Stimulated activated CD8-positive, alpha-beta memory T cell treated with anti-CD3 and anti-CD28 coated beads, Interleukin-4, amount 100 ng/mL, for 4 hours (primary cell): ENCODE data around the gene NAV2.

Source experiments
- DNase-seq, 2 donors: peaks; one replicate each; pipeline ENCODE4 v3.0.0-alpha.2; 2020; ENCODE audit warnings: low read depth in 2 of 2, low spot score in 1 of 2

NAV2 gene

DNA sequence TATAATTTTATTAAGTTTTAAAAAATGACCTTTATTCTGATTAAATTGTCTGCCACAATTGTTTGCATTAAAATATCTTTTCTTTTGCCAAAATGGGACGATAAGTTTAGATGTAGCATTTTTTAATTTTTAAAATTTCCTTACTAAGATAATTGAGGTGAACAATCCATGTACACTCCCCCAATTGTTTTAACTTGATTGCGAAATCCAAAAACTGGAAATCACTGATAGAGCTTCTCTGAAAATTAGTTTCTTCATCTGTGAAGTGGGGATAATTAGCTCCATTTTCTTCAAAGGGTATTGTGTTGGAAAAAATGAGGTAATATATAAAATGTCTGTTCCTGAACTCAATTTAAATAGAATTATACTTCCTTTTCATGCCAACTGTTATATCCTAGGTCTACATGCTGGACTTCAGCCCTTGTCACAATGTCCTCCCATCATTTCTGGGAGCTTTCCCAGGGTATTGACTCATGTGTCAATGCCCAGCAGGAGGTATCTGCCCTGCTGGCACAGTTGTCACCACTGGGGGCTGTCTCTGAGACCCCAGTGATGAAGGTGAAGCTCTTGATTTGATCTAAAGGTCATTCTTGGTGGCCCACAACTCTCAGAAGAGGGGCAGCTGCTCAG lies 28.7 kb upstream of the NAV2 start:
- DNase-seq = no peak

DNA sequence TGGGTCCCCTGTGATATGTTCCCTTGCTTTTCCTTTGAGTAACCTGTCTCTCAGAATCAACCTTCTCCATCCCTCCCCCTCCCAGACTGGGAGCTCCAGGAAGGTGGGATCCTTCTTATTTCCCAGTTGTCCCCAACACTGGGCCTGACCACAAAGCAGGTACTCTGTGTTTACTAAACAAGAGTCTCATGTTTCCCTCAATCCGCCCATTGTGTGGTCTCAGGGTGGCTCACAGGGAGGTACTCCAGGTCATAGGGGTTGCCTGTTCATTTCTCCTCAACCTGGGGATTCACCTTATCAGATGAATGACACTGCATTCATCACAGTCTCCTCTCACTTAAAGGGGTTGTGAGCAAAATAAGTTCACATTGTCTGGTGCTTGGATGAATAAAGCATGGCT lies 26.4 kb upstream of the NAV2 start:
- no peak for DNase-seq

DNA sequence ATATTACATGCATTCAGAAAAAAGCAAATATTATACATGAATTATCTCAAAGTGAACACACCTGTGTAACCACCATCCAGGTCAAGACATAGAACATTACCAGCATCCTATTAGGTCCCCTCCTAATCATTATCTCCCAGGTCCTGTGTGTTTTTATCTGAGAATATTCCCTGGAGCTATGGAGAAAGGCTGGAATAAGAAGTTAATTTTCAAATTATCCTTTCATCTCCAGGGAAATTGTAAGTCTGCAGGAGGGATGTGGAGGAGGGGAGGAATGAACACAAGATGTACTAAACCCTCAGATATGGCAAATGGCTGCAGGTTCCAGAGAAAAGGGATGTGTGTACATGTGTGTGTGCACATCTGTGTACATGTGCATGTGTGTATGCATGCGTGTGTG lies 25.2 kb upstream of the NAV2 start:
- DNase-seq = no peak

DNA sequence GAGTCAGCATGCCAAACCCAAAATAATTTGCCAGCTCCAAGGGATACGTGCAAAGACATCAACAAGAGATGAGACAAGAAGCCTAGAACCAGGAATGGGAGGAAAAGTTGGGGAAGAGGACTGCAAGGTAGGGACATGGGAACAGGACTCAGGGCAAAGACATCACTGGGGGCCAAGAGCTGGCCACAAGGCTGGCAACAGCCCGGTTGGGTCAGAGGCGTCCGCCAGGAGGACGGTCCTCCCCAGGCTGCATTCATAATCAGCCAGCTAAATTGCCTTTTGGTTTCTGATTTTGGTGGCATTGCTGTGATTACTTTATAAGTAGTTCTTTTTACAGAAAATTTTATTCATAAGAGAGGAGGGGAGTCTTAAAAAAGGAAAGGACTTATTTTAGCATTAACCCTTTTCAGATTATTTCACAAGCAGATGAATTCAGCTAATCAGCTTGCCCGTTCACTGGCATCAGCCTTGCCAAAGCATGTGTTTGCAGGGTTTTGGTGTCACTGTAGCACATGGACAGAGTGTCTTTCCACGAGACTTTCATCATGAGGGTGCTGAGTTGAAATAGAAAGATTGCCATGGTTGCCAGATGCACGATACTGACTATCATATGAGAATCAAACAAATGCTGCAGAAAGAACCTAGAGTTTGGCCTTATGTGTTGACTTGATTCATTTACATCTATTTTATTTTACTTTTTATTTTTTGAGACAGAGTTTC lies 23.2 kb upstream of the NAV2 start:
- no peak for DNase-seq

DNA sequence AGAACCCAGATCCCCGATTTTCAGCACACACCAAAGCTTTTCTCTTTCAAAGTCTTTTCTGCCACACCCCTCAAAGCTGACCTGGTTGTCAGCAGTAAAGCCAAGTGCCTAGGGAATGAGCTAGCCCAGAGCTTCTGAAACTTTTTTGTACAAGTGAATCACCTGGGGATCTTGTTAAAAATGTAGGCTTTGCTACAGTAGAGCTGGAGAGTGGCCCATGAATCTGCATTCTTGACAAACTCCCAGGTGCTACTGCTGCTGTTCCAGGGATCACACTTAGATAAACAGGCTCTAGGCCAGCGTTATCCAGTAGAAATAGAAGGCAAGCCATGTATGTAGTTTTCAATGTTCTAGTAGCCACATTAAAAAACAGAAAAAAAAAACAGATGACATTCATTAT lies 21.8 kb upstream of the NAV2 start:
- no peak for DNase-seq

DNA sequence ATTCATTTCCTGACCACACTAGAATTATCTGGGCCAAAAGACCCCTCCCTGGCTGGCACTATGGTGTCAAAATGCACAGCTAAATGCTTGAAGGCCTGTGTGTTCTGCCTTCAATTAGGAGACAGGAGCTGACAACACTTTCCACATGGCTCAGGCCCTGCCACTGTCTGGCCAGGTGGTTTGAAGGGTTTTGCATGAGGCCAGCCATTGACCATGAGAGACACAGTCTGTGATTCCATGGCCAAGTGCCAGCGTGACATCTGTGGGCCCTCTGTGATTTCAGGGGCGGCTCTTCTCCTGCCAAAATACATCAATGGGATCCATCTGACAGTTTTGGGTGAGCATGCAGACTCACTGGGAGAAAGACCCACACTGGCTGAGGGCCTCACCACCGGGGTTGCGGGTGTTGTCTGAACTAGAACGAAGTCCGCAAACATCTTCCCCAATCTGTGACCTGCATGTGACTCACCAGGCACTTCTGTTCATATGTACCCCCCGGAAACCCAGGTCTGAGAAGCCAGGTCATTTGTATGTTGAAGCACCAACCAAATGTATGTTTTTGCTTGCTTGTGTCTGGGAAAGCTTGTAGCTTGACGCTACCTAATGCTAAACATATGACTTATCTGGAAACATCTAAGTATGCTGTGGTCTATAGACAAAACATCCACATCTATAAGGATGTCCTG lies 20.7 kb upstream of the NAV2 start:
- DNase-seq = no peak

DNA sequence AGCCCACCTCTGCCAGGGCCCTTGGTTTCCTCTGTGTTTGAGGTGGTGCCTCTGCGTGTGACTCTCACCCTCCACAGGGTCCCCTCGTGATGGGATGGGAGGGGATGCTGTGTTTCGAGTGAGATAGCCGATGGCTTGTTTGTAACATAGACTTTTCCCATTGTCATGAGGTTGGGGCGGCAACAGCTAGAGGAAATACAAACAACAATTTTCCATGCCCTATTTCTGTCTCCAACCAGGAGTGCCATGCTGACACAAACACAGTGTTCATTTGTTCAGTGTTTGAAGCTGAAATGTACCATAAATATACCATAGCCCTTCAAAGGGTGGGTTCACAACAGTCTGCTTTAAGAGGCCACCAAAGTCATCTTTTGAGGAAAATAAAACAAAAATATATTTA lies 19.5 kb upstream of the NAV2 start:
- DNase-seq = no peak

DNA sequence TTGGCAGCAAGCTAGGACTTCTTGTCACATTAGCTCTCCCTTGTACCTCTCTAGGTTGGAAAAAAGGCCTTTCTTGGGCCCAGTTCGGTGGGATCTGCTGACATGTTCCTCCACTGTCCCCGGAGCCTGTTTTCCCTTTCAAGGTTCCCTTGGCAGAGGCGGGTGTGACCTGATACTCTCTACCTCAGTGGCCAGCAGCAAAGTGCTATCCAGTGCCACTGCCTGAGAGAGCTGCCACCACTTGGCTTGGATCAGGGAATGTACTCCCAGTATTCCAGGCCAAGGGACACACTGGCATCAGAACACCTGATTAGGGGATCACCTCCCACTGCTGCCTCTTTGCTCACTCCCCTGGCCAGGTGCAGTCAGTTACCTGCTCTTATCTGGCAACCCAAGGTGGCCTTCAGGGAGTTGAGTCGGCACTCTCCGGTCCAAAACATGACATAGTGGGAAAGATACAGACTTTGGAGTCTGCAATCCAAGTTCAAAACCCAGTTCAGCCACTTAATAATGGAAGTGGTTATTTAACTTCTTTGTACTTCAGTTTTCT lies 17.8 kb upstream of the NAV2 start:
- no peak for DNase-seq

DNA sequence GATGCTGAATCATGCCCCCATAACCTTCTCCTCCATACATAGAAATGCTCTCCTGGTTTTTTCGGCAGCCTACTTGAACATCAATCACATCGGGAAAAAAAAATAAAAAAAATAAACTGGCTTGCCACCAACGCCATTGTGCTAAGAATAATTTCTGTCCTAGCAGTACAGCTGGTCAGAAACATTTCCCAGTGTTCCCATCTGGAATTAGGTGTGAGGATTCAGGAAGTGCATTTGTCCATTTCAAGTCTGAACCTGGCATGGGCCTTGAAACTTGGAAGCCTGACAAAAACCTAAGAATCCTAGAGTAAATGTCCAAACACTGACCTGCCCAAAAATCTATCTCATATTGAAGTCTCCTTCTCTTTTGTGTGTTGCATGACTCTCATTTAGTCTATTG lies 16.6 kb upstream of the NAV2 start:
- DNase-seq = no peak

DNA sequence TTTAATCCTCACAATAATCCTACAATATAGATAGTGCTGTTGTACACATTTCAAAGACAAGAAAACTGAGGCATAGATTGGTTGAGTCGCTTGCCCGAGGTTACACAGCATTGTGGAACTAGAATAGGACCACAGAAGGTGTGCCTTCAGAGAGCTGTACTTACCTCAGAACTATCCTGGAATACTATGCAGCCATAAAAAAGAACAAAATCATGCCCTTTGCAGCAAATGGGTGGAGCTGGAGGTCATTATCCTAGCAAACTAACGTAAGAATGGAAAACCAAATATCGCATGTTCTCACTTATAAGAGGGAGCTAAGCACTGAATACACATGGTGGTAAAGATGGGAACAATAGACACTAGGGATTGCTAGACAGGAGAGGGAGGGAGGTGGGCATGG lies 15.7 kb upstream of the NAV2 start:
- no peak for DNase-seq

DNA sequence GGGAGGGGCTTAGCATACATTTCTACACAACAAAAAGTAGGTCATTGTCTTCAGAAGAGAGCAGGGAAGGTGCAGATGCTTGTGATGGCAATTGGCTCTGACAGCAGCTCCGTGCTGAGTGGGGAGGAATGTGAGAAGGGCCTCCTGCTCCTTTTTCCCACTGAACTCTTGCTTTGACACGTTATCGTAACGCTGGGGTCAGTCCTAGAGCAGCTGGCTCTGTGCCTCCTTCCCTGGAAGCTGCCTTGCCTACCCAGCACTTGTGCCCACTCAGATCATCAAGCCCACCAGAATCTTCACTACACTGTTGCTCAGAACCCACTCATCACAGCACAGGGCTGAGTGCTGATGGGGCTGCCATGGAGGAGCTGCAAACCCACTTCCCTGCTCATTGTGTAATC lies 14.9 kb upstream of the NAV2 start:
- DNase-seq = no peak

DNA sequence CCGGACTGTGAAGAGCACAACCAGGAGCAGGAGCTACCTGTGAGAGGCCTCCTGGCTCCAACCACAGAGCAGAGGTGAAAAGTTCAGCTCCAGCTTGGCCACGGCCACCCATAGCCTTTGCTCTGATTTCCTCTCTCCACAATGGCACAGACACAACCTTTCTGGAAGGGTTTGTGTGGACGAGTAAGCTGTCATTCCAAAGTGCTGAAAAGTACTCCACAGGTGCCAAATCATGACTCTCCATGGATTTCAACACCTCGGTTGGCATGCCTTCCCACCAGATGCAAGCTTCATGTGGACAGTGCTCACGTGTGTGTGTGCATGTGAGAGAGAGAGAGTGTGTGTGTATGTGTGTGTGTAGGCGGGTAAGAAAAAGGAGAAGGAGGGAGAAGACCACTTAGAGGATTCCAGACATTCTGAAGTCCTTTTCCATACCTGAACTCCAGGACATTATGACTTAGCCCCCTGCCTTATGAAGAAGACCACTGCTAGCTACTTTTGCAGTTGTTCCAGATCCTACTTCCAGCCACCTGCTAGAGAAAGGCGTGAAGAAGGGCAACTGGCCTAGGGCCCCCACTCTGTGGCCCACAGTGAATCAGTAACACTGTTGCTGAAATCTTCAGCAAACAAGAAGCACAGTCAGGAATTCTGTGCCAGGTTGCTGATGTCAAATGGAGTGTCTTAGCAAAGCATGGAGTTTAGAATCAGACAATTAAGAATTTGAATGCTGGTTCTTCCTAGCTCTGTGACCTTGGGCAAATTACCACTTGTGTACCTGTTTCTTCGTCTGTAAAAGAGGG lies 13.9 kb upstream of the NAV2 start:
- no peak for DNase-seq

DNA sequence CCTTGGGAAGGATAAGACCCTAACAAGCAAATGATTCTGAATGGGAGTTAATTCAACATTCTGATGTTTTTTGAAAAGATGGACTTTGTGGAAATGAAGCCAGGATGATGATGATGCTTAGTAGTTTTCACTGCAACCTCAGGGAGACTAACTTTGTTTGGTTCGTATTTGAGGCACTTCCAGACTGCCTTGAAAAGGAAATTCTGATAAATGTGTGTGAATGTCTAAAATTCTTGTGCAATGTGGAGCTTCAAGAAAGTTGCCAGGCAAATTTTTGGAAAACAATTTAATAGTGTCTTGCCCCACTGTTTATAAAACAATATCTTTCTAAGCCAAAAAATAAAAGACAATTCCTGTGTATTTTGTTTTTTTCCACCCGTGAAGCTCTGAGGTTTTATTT lies 11.2 kb upstream of the NAV2 start:
- DNase-seq = no peak

DNA sequence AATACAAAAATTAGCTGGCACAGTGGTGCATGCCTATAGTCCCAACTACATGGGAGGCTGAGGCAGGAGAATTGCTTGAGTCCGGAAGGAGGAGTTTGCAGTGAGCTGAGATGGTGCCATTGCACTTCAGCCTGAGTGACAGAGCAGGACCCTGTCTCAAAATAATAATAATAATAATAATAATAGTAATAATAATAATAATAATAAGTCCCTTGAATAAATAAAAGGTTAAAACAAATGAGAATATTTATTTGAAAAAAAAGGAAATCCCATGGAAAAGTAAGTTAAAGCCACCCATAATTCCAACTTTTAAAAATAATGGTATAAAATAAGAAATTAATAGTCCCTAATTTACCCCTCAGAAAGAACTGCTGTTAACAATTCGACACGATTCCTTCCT lies 10.0 kb upstream of the NAV2 start:
- DNase-seq = no peak

DNA sequence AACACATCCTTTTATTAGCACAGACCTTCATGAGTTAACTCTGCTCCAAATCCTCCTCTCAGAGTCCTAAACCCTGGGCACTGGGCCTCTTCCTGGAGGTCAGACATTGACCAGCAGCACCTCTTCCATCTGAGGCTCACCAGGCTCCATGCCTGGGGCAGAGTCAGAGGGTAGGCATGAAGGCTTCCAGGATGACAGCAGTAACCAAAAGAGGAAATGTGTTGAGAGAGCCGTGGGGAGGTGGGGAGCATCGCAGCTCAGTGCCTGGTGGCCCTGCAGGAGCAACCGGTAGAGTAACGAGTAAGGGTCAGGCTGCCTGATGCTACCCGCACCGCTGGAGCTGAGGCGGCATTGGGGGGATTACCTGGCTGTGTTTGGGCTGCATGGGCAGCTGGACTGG lies 9.4 kb upstream of the NAV2 start:
- DNase-seq = no peak

DNA sequence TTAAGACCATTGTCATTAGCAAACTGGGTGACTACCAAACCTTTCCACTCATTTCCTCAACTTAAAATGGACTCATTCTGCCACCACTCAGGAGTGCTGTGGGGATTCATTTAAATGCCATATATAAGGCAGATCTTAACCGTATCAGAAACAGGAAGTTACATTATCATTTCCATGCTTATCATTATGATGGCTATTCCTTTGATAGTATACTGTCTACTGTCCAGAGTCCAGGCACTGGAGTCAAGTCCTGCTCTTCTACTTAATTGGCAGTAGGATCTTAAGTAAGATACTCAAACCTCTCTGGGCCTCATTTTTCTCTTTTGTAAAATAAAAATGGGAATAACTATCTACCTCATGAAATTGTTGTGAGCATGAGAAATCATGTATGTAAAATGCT lies 8.4 kb upstream of the NAV2 start:
- DNase-seq = no peak

DNA sequence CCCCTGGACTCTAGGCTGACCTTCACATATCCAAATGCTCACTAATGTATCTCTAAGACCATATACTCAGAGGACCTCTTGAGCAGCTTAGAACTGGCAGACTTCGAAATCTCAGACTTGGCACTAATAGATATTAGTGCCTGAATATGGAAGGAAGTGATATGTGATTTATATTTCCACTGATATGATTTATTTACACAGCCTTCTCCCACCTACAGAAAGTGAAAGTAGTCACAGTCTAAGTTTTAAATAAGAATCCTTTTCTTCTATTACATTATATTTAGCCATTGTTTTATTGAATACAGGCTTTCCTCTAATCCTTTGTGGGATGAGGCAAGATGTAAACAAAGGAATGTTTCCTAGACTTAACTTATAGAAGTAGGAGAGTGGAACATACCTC lies 6.7 kb upstream of the NAV2 start:
- no peak for DNase-seq

DNA sequence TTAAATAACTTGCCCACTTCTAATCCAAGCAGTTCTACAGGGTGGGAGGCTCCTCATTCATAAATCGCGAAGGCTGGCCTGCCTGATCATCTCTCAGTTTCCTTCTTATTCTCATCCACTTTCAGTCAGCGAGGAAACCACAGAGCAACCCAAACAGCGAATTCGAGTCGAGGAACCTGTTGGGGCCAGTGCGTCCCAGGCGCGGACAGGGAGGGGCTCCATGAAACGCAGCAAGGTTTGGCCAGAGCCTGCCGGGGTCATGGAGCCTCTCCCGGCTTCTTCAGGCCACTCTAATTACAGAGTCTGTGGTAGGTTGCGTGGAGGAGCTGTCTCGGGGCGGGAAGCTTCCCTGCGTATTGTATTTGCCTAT lies 741 bp upstream of the NAV2 start:
- no peak for DNase-seq

DNA sequence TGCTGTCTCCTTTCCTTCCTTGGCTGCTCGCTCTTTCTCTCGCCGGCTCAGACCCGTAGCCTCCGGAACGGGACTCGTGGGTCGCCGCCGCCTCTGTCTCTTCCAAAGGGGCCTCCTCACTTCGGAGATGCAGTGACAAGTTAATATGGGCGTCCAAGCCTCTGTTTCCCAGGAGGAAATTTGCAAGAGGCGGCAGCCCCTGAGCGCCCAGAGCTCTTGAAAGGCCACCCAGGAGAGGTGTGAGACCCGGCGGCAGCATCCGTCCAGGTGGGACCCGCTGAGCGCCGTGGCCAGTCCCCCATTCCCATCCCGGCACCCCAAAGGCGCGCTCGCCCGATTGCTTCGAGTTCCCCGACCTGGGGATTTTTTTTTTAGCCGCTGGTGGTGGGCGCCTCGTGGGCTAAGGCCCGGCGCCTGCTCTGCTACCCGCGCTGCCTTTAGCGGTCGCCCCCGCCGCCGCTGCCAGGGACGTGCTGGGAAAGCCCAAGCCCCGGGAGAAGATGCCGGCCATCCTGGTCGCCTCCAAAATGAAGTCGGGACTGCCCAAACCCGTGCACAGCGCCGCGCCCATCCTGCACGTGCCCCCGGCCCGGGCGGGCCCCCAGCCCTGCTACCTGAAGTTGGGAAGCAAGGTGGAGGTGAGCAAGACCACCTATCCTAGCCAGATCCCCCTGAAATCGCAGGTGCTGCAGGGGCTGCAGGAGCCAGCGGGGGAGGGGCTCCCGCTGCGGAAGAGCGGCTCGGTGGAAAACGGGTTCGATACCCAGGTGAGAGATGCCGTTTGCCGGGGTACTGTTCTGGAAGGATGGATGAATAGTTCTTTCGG lies 772 bp downstream of the NAV2 start:
- DNase-seq = no peak

DNA sequence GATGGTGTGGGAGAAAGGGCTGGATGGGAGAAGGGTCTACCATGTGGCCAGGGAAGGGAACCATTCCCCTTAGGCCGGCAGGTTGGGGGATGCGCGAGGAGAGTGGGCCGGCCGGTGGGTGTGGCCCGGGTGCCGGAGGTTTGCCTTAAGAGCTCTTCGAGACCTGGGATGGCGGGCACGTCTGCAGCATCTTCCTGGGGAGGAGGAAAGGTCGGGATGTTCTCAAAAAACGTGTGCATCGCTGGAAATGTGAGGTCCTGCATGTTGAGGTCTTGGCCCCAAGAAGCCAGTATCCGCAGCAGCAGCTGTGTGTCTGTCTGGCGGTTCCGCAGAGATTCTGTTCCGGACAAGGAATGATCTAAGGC lies 1.4 kb downstream of the NAV2 start:
- DNase-seq = no peak
